WTC11 (cell line): ENCODE results near the gene AKAP13. TPM values are rescaled to one million over a fixed set of nuclear protein-coding genes. Genes with fewer than 3 reads are reported as not detected.

Experiments
- ATAC-seq: fragments of 200-7000 bp; cut with Tn5 transposase; 2 replicates; pipeline ENCODE4 v1.10.0; 2021; ENCODE audit warnings: mild to moderate bottlenecking, moderate library complexity
- CTCF ChIA-PET: fragments of 300-600 bp; sonication (Branson Sonifier 250); formaldehyde crosslinking; loops from one replicate; lab custom pipeline; 2021; ENCODE audit warnings: antibody characterized with exemption; lab: Charles Lee
- POLR2A ChIA-PET: fragments of 350-600 bp; sonication (Branson Sonifier 250); formaldehyde crosslinking; loops from one replicate; lab custom pipeline; 2021; ENCODE audit warnings: antibody characterized with exemption; lab: Charles Lee
- DNase-seq: peaks from one replicate; pipeline ENCODE4 v3.0.0; 2021; ENCODE audit warnings: low spot score
- H3K27ac Mint-ChIP-seq: 2 replicates; pipeline ENCODE4 v1.8.0; 2021; ENCODE audit warnings: mixed read lengths
- H3K27me3 Mint-ChIP-seq: 2 replicates; pipeline ENCODE4 v1.8.0; 2021; ENCODE audit warnings: low read depth, mild to moderate bottlenecking, moderate library complexity, mixed read lengths
- H3K36me3 Mint-ChIP-seq: 2 replicates; pipeline ENCODE4 v1.8.0; 2021; ENCODE audit warnings: mixed read lengths
- H3K4me1 Mint-ChIP-seq: 2 replicates; pipeline ENCODE4 v1.8.0; 2022; ENCODE audit warnings: mixed read lengths
- H3K4me3 Mint-ChIP-seq: 2 replicates; pipeline ENCODE4 v1.8.0; 2021; ENCODE audit warnings: mild to moderate bottlenecking, moderate library complexity, mixed read lengths
- H3K9me3 Mint-ChIP-seq: 2 replicates; pipeline ENCODE4 v1.8.0; 2021; ENCODE audit warnings: mixed read lengths
- CBFB ChIP-seq: sonication (generic); formaldehyde crosslinking; IDR thresholded peaks from 2 replicates; pipeline ENCODE4 v1.8.1; 2022; ENCODE audit warnings: mild to moderate bottlenecking, low read depth, missing genetic modification reagents
- CREM ChIP-seq: sonication (generic); formaldehyde crosslinking; IDR thresholded peaks from 2 replicates; pipeline ENCODE4 v1.8.1; 2022; ENCODE audit warnings: mild to moderate bottlenecking, missing genetic modification reagents, moderate library complexity
- EMX1 ChIP-seq: fragments of 250-450 bp; sonication (Bioruptor Pico); IDR thresholded peaks from 2 replicates; pipeline ENCODE4 v1.8.0; 2021; ENCODE audit warnings: mild to moderate bottlenecking
- ESRRA ChIP-seq: sonication (generic); formaldehyde crosslinking; IDR thresholded peaks from 2 replicates; pipeline ENCODE4 v1.8.1; 2022; ENCODE audit warnings: mild to moderate bottlenecking, missing genetic modification reagents, borderline replicate concordance
- ETV6 ChIP-seq: sonication (generic); formaldehyde crosslinking; IDR thresholded peaks from 2 replicates; pipeline ENCODE4 v1.8.1; 2022; ENCODE audit warnings: mild to moderate bottlenecking, missing genetic modification reagents
- FOXP1 ChIP-seq: sonication (generic); formaldehyde crosslinking; IDR thresholded peaks from 2 replicates; pipeline ENCODE4 v1.8.0; 2022; ENCODE audit warnings: missing genetic modification reagents, mild to moderate bottlenecking, moderate library complexity, borderline replicate concordance
- GTF2I ChIP-seq: fragments of 250-450 bp; sonication (Bioruptor Pico); conservative IDR thresholded peaks from 2 replicates; pipeline ENCODE4 v1.4.0; 2021; ENCODE audit warnings: mild to moderate bottlenecking
- MXD4 ChIP-seq: fragments of 250-450 bp; sonication (Bioruptor Pico); IDR thresholded peaks from 2 replicates; pipeline ENCODE4 v1.8.0; 2021; ENCODE audit warnings: mild to moderate bottlenecking, moderate library complexity, borderline replicate concordance
- MYBL2 ChIP-seq: sonication (generic); formaldehyde crosslinking; IDR thresholded peaks from 2 replicates; pipeline ENCODE4 v1.8.1; 2023; ENCODE audit warnings: mild to moderate bottlenecking, moderate library complexity, missing genetic modification reagents
- NFYB ChIP-seq: sonication (generic); formaldehyde crosslinking; conservative IDR thresholded peaks from 2 replicates; pipeline ENCODE4 v1.8.0; 2022; ENCODE audit warnings: low read depth, missing genetic modification reagents
- NR3C1 ChIP-seq: sonication (generic); formaldehyde crosslinking; conservative IDR thresholded peaks from 2 replicates; pipeline ENCODE4 v1.8.1; 2023; ENCODE audit warnings: low read depth, mild to moderate bottlenecking, missing genetic modification reagents
- SOX15 ChIP-seq: fragments of 250-450 bp; sonication (Bioruptor Pico); IDR thresholded peaks from 2 replicates; pipeline ENCODE4 v1.9.0; 2021; ENCODE audit warnings: mild to moderate bottlenecking
- TP53 ChIP-seq: sonication (generic); formaldehyde crosslinking; IDR thresholded peaks from 2 replicates; pipeline ENCODE4 v1.8.1; 2023; ENCODE audit warnings: mild to moderate bottlenecking, missing genetic modification reagents
- ZNF121 ChIP-seq: sonication (generic); formaldehyde crosslinking; IDR thresholded peaks from 2 replicates; pipeline ENCODE4 v1.8.0; 2023; ENCODE audit warnings: missing genetic modification reagents
- ZNF138 ChIP-seq: sonication (generic); formaldehyde crosslinking; conservative IDR thresholded peaks from 2 replicates; pipeline ENCODE4 v1.8.1; 2022; ENCODE audit warnings: mild to moderate bottlenecking, moderate library complexity, missing genetic modification reagents
- ZNF219 ChIP-seq: sonication (generic); formaldehyde crosslinking; IDR thresholded peaks from 2 replicates; pipeline ENCODE4 v1.8.0; 2023; ENCODE audit warnings: missing genetic modification reagents, mild to moderate bottlenecking, borderline replicate concordance
- ZNF263 ChIP-seq: sonication (generic); formaldehyde crosslinking; IDR thresholded peaks from 2 replicates; pipeline ENCODE4 v1.8.1; 2022; ENCODE audit warnings: low read depth, mild to moderate bottlenecking, moderate library complexity, missing genetic modification reagents
- ZNF416 ChIP-seq: fragments of 250-450 bp; sonication (Bioruptor Pico); IDR thresholded peaks from 2 replicates; pipeline ENCODE4 v1.9.0; 2021; ENCODE audit warnings: mild to moderate bottlenecking, inconsistent platforms
- ZNF423 ChIP-seq: fragments of 250-450 bp; sonication (Bioruptor Pico); IDR thresholded peaks from 2 replicates; pipeline ENCODE4 v2.1.2; 2022; ENCODE audit warnings: mild to moderate bottlenecking, moderate library complexity
- total RNA-seq: library from RNA; stranded (reverse); gene quantifications from 3 replicates; pipeline ENCODE4 v1.2.3, GENCODE V29; 2021
- TF ChIP-seq, protein P1 (sequence below): sonication (generic); formaldehyde crosslinking; IDR thresholded peaks from 2 replicates; pipeline ENCODE4 v1.8.0; 2022; ENCODE audit warnings: mild to moderate bottlenecking, missing genetic modification reagents
- TF ChIP-seq, protein P2 (sequence below): sonication (generic); formaldehyde crosslinking; IDR thresholded peaks from 2 replicates; pipeline ENCODE4 v1.8.0; 2022; ENCODE audit warnings: mild to moderate bottlenecking, missing genetic modification reagents
- TF ChIP-seq, protein P3 (sequence below): fragments of 250-450 bp; sonication (Bioruptor Pico); IDR thresholded peaks from 2 replicates; pipeline ENCODE4 v1.9.0; 2021; ENCODE audit warnings: mild to moderate bottlenecking
- TF ChIP-seq, protein P4 (sequence below): sonication (generic); formaldehyde crosslinking; IDR thresholded peaks from 2 replicates; pipeline ENCODE4 v1.8.0; 2022; ENCODE audit warnings: mild to moderate bottlenecking, missing genetic modification reagents
- TF ChIP-seq, protein P5 (sequence below): sonication (generic); formaldehyde crosslinking; IDR thresholded peaks from 2 replicates; pipeline ENCODE4 v1.8.1; 2022; ENCODE audit warnings: low read depth, mild to moderate bottlenecking, moderate library complexity, missing genetic modification reagents, borderline replicate concordance
- TF ChIP-seq, protein P6 (sequence below): sonication (generic); formaldehyde crosslinking; IDR thresholded peaks from 2 replicates; pipeline ENCODE4 v1.8.1; 2022; ENCODE audit warnings: low read depth, missing genetic modification reagents, borderline replicate concordance
- TF ChIP-seq, protein P7 (sequence below): sonication (generic); formaldehyde crosslinking; IDR thresholded peaks from 2 replicates; pipeline ENCODE4 v1.8.1; 2023; ENCODE audit warnings: mild to moderate bottlenecking, moderate library complexity, missing genetic modification reagents

The AKAP13 gene
- total RNA-seq, 1 experiment from 2014 or later = 50.3 TPM

DNA sequence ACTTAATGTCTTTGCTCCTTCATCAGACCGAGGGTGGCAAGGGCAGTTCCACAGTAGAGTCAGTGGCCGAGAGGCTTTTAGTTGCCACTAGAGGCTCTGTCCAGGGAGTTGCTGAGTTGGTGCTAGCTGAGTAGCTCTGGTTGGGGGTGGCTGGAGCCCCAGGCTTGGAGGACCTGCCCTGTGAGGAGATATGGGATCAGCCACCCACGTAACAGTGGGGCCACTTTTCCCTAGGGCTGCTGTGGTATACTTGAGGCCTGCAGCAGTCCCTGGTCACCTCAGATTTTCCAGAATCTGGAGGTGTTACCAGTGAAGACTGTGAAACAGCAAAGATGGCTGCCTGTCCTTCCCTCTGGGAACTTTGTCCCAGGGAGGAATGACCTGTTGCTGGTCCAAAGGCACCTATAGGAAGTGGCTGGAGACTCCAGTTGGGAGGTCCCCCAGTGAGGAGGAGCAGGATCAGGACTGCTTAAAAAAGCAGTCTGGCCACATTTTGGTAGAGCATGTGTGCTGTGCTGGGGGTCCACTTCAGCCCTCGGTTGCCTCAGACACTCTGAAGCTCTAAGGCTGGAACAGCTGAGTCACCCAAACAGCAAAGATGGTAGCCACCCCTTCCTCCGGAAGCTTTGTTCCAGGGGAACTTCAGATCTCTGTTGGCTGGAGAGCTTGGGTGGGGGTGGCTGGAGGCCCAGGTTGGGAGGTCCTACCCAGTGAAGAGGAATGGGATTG lies 72.9 kb downstream of the AKAP13 start:
- ChIA-PET POLR2A (interaction anchor here (1.2 kb wide), 1 partner anchor 10 kb away, joined by 3 read pairs; no protein-coding TSS in a partner anchor), CTCF (no interaction called here)
- Mint-ChIP-seq H3K4me1 (peaks cover 13% of the 10 kb centered on the region), H3K9me3 (peaks cover 40% of the 10 kb centered on the region), H3K27ac (no peak overlapping the region), H3K36me3 (peaks cover 33% of the 10 kb centered on the region), H3K27me3 (peaks cover 4% of the 10 kb centered on the region; the same call in 1 of the 2 replicates), H3K4me3 (no peak overlapping the region)
- ATAC-seq = peak; percentile 28; the same call in 1 of the 2 replicates
- TF ChIP-seq, protein P1, sequence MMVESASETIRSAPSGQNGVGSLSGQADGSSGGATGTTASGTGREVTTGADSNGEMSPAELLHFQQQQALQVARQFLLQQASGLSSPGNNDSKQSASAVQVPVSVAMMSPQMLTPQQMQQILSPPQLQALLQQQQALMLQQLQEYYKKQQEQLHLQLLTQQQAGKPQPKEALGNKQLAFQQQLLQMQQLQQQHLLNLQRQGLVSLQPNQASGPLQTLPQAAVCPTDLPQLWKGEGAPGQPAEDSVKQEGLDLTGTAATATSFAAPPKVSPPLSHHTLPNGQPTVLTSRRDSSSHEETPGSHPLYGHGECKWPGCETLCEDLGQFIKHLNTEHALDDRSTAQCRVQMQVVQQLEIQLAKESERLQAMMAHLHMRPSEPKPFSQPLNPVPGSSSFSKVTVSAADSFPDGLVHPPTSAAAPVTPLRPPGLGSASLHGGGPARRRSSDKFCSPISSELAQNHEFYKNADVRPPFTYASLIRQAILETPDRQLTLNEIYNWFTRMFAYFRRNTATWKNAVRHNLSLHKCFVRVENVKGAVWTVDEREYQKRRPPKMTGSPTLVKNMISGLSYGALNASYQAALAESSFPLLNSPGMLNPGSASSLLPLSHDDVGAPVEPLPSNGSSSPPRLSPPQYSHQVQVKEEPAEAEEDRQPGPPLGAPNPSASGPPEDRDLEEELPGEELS (CRISPR knock-in tag) = no peak
- TF ChIP-seq ETV6 (no peak), ZNF263 (CRISPR knock-in tag) (no peak), EMX1 (CRISPR knock-in tag) (no peak), ZNF219 (CRISPR knock-in tag) (no peak), CREM (CRISPR knock-in tag) (no peak), FOXP1 (CRISPR knock-in tag) (no peak), GTF2I (CRISPR knock-in tag) (no peak), ESRRA (CRISPR knock-in tag) (no peak), ZNF121 (CRISPR knock-in tag) (no peak), SOX15 (CRISPR knock-in tag) (no peak), NFYB (CRISPR knock-in tag) (no peak), ZNF416 (CRISPR knock-in tag) (no peak), ZNF423 (no peak), TP53 (no peak), MXD4 (CRISPR knock-in tag) (no peak)
- TF ChIP-seq, protein P2, sequence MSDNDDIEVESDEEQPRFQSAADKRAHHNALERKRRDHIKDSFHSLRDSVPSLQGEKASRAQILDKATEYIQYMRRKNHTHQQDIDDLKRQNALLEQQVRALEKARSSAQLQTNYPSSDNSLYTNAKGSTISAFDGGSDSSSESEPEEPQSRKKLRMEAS = no peak
- TF ChIP-seq, protein P3, sequence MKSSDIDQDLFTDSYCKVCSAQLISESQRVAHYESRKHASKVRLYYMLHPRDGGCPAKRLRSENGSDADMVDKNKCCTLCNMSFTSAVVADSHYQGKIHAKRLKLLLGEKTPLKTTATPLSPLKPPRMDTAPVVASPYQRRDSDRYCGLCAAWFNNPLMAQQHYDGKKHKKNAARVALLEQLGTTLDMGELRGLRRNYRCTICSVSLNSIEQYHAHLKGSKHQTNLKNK = no peak
- TF ChIP-seq, protein P4, sequence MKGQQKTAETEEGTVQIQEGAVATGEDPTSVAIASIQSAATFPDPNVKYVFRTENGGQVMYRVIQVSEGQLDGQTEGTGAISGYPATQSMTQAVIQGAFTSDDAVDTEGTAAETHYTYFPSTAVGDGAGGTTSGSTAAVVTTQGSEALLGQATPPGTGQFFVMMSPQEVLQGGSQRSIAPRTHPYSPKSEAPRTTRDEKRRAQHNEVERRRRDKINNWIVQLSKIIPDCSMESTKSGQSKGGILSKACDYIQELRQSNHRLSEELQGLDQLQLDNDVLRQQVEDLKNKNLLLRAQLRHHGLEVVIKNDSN = no peak
- DNase-seq = no peak

DNA sequence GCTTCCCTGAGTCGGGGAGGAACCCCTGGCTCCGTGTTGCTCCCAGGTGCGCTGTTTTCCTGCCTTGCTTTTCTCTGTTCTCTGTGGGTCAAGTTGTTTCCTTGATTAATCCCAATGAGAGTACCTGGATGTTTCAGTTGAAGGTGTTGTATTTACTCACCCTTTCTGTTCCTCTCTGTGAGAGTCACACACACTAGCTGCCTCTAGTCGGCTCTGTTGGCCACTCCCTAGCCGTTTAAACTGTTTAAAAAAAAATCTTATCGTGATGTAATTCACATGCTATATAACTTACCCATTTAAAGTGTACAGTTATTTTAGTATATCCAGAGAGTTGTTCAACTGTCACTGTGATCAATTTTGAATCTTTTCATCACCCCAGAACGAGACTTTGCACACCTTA lies 74.0 kb downstream of the AKAP13 start:
- no peak overlapping the region for H3K4me3 Mint-ChIP-seq
- TF ChIP-seq CBFB (CRISPR knock-in tag) = no peak
- TF ChIP-seq, all 79 proteins: peak for 0
- CTCF ChIA-PET = no interaction called here
- ATAC-seq (peak; percentile 55), DNase-seq (no peak)
- Mint-ChIP-seq H3K9me3 (peaks cover 36% of the 10 kb centered on the region), H3K36me3 (peaks cover 30% of the 10 kb centered on the region), H3K4me1 (peaks cover 15% of the 10 kb centered on the region), H3K27ac (peak overlapping the region; percentile 18; the same call in 1 of the 2 replicates), H3K27me3 (peaks cover 4% of the 10 kb centered on the region; the same call in 1 of the 2 replicates)
- POLR2A ChIA-PET = interaction anchor here (1.2 kb wide), 1 partner anchor 12 kb away, joined by 3 read pairs; no protein-coding TSS in a partner anchor

DNA sequence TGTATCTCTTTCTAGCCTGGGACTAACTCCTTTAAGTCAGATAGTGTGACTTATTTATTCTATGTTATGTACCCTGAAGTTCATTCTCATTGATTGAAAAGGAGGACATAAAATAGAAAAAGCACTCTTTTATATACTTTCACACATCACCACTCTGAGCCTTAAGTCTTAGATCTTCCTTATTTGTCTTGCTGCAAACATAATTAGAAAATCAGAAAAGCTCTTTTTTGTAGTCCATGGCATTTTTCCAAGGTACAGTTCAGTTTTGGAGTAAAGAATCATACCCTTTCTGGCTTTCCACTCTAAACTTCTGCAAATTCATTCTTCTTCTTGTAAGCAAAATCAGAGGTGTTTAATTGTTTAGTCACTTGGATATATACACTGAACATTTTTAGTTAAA lies 75.5 kb downstream of the AKAP13 start:
- peaks cover 28% of the 10 kb centered on the region for H3K4me1 Mint-ChIP-seq
- ChIA-PET CTCF (no interaction called here), POLR2A (no interaction called here)
- DNase-seq (no peak), ATAC-seq (no peak)
- H3K9me3 Mint-ChIP-seq = peaks cover 21% of the 10 kb centered on the region
- peaks cover 15% of the 10 kb centered on the region for H3K36me3 Mint-ChIP-seq
- H3K27me3 Mint-ChIP-seq = no peaks in the 10 kb centered on the region
- H3K27ac Mint-ChIP-seq = no peak overlapping the region
- no peak overlapping the region for H3K4me3 Mint-ChIP-seq
- no peak for TF ChIP-seq NR3C1 (CRISPR knock-in tag)
- TF ChIP-seq ETV6 = no peak
- no peak for TF ChIP-seq ZNF138 (CRISPR knock-in tag)
- TF ChIP-seq, protein P5, sequence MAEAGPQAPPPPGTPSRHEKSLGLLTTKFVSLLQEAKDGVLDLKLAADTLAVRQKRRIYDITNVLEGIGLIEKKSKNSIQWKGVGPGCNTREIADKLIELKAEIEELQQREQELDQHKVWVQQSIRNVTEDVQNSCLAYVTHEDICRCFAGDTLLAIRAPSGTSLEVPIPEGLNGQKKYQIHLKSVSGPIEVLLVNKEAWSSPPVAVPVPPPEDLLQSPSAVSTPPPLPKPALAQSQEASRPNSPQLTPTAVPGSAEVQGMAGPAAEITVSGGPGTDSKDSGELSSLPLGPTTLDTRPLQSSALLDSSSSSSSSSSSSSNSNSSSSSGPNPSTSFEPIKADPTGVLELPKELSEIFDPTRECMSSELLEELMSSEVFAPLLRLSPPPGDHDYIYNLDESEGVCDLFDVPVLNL (CRISPR knock-in tag) = no peak
- TF ChIP-seq, protein P6, sequence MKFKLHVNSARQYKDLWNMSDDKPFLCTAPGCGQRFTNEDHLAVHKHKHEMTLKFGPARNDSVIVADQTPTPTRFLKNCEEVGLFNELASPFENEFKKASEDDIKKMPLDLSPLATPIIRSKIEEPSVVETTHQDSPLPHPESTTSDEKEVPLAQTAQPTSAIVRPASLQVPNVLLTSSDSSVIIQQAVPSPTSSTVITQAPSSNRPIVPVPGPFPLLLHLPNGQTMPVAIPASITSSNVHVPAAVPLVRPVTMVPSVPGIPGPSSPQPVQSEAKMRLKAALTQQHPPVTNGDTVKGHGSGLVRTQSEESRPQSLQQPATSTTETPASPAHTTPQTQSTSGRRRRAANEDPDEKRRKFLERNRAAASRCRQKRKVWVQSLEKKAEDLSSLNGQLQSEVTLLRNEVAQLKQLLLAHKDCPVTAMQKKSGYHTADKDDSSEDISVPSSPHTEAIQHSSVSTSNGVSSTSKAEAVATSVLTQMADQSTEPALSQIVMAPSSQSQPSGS (CRISPR knock-in tag) = no peak
- TF ChIP-seq FOXP1 (CRISPR knock-in tag) = no peak
- TF ChIP-seq, protein P7, sequence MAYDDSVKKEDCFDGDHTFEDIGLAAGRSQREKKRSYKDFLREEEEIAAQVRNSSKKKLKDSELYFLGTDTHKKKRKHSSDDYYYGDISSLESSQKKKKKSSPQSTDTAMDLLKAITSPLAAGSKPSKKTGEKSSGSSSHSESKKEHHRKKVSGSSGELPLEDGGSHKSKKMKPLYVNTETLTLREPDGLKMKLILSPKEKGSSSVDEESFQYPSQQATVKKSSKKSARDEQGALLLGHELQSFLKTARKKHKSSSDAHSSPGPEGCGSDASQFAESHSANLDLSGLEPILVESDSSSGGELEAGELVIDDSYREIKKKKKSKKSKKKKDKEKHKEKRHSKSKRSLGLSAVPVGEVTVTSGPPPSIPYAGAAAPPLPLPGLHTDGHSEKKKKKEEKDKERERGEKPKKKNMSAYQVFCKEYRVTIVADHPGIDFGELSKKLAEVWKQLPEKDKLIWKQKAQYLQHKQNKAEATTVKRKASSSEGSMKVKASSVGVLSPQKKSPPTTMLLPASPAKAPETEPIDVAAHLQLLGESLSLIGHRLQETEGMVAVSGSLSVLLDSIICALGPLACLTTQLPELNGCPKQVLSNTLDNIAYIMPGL = no peak
- TF ChIP-seq MYBL2 (CRISPR knock-in tag) = no peak
